Measurements from ENCODE around the gene PRPF6.

The PRPF6 gene

DNA sequence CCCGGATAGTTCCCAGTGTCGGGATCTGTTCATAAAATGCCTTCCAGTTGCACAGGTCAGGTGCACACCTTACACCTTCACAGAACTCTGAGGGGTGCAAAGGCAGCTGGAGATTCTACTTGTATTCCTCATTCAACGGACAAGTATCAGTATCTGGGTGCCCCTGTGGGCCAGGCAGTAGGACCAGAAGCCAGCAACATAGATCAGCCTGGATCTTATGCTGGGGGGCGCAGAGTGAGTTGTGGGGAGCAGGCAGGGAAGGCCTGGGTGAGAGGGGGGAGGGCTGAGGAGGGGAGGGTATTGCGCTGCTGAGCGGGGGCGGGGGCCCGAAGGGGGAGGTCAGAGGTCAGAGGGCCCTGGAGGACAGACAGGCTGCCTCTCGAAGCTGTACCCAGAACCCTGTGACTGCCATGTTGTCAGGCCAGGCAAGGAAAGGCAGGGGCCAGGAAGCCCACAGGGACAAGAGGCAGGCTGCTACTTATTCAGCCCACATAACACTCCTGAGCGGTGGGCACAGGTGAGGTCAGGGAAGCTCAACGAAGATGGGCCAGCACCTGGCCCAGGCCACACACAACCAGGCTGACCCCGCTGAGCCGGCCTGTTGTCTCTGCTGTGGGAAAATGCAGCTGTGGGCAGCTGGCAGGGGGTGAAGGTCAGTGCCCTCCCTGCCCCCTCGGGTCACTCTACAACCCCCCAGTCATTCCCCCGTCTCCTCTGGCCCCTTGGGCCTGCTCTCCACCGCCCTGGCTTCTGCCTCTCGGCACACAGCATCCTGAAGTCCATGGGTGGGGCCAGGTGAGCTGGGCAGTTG lies 100.1 kb downstream of the PRPF6 start:
- DNase-seq = no peak

DNA sequence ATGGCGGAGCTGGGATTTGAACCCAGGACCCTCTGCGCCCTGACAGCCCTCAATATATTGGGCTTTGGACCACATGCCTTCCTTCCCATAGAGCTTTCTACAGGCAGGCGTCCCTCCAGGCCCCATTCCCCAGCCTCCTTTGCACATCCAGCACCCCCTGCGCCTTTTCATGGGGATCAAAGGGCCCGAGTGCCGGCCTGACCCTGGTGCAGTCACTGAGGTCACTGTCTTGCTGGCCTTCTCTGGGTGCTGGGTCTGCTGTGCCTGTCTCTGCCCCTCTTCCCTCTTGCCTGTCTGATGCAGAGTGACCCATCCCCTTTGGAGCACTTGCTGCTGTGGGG lies 100.7 kb downstream of the PRPF6 start:
- DNase-seq = no peak

DNA sequence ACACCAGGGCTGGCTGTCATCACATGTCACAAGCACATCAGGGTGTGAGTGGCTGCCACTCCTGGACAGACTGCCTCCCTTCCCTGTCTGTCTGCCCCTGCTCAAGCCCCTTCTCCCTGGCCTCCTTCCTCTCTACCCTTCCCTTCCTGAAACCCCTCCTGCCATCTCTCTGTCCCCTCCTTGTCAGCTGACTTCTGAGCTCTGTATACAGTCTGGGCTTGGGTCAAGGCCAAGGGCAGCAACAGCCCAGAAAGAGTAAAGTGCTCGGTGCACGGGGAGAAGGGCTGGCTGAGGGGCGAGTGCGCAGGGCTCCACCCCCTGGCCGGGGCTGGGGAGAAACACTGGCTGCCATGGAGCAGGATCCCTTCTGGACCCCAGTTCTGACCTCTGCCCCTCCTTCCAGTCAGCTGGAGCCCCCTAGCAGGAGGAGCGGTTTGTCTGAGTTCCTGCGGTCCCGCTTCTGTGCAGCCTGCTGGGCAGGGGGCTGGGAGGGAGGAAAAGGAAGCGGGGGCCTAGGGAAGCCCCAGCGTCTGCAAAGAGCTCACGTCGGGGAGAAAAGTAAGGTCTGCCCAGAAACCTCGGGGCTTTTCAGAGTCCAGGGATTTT lies 101.3 kb downstream of the PRPF6 start:
- DNase-seq = no peak
